DND-41 (cell line): ENCODE measurements around the gene ZNF366.

Source experiments
- ATAC-seq: fragments of 200-7000 bp; cut with Tn5 transposase; 3 replicates; pipeline ENCODE4 v1.9.1; 2021; ENCODE audit warnings: low read depth; ENCODE audit not compliant: insufficient read depth
- DNase-seq: peaks from one replicate; pipeline ENCODE4 v3.0.0-alpha.2; 2020
- H2AFZ ChIP-seq: 2 replicates; pipeline ENCODE4 v1.6.0; 2012; ENCODE audit warnings: low read depth, low read length
- H3K27ac ChIP-seq: 2 replicates; pipeline ENCODE4 v1.5.1; 2012; ENCODE audit warnings: low read length, inconsistent platforms
- H3K27me3 ChIP-seq: fragments of 200-600 bp; sonication (generic); 2 replicates; pipeline ENCODE4 v1.6.0; 2012; ENCODE audit warnings: low read length, mild to moderate bottlenecking, inconsistent platforms; ENCODE audit not compliant: insufficient read depth, poor library complexity
- H3K36me3 ChIP-seq: 2 replicates; pipeline ENCODE4 v1.5.1; 2012; ENCODE audit warnings: low read length, inconsistent platforms; ENCODE audit not compliant: insufficient read depth
- H3K4me1 ChIP-seq: 2 replicates; pipeline ENCODE4 v1.5.1; 2012; ENCODE audit warnings: mild to moderate bottlenecking, low read length; ENCODE audit not compliant: insufficient read depth
- H3K4me2 ChIP-seq: 2 replicates; pipeline ENCODE4 v1.6.0; 2012; ENCODE audit warnings: mild to moderate bottlenecking, moderate library complexity, low read length, inconsistent platforms; ENCODE audit not compliant: insufficient read depth
- H3K4me3 ChIP-seq, 2 experiments: fragments of 200-600 bp in 1 of 2; shearing (Covaris generic) in 1 of 2; 2 replicates each; pipeline ENCODE4 v1.5.1; 2012 to 2016; ENCODE audit warnings: inconsistent platforms in 2 of 2, low read length in 2 of 2, mild to moderate bottlenecking in 2 of 2, low read depth in 1 of 2, moderate library complexity in 1 of 2
- H3K79me2 ChIP-seq: 2 replicates; pipeline ENCODE4 v1.6.0; 2012; ENCODE audit warnings: low read length, inconsistent platforms; ENCODE audit not compliant: insufficient read depth
- H3K9ac ChIP-seq: 2 replicates; pipeline ENCODE4 v1.6.0; 2012; ENCODE audit warnings: low read depth, mild to moderate bottlenecking, inconsistent platforms, low read length, moderate library complexity
- H3K9me3 ChIP-seq: 2 replicates; pipeline ENCODE4 v1.5.1; 2012; ENCODE audit warnings: low read length, moderate library complexity, mild to moderate bottlenecking, inconsistent platforms; ENCODE audit not compliant: insufficient read depth, severe bottlenecking
- H4K20me1 ChIP-seq: 2 replicates; pipeline ENCODE4 v1.6.0; 2012; ENCODE audit warnings: low read length; ENCODE audit not compliant: insufficient read depth
- EZH2 ChIP-seq: IDR thresholded peaks from 3 replicates; pipeline ENCODE4 v1.6.1; 2012; ENCODE audit warnings: borderline replicate concordance, low read depth, mild to moderate bottlenecking, moderate library complexity, low read length, inconsistent platforms; ENCODE audit not compliant: severe bottlenecking
- TF ChIP-seq, protein P1 (sequence below): IDR thresholded peaks from 2 replicates; pipeline ENCODE4 v1.5.1; 2012; ENCODE audit warnings: borderline replicate concordance, low read length, moderate library complexity, mild to moderate bottlenecking; ENCODE audit not compliant: poor library complexity, severe bottlenecking; ENCODE audit errors: extremely low read depth

ZNF366 gene

DNA sequence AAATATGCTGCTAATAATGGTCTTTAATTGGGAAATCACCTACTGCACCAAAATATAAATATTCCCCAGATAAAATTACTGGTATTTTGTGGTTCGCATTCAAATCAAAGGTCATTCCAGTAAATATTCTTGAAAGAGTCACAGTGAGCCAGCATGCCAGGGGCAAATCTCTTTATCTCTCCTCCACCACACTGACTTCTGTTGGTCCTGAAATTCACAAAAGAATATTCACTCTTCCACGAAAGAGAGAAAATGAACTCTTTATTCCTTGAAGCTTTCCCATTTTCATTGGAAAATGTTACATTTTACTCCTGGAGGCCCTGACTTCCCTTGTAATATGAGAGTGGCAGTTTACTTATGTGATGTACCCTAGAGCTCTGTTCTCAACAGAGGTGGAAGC lies 39.7 kb downstream of the ZNF366 start:
- Histone ChIP-seq H3K9ac (no peak overlapping the region), H3K27me3 (peaks cover 15% of the 10 kb centered on the region), H3K79me2 (no peaks in the 10 kb centered on the region), H3K9me3 (no peaks in the 10 kb centered on the region), H3K4me2 (no peak overlapping the region), H2AFZ (no peak overlapping the region), H3K27ac (no peak overlapping the region), H3K4me3 (no peak overlapping the region), H4K20me1 (no peaks in the 10 kb centered on the region), H3K4me1 (no peaks in the 10 kb centered on the region), H3K36me3 (no peaks in the 10 kb centered on the region)
- DNase-seq (no peak), ATAC-seq (no peak)
- no peak for TF ChIP-seq EZH2

DNA sequence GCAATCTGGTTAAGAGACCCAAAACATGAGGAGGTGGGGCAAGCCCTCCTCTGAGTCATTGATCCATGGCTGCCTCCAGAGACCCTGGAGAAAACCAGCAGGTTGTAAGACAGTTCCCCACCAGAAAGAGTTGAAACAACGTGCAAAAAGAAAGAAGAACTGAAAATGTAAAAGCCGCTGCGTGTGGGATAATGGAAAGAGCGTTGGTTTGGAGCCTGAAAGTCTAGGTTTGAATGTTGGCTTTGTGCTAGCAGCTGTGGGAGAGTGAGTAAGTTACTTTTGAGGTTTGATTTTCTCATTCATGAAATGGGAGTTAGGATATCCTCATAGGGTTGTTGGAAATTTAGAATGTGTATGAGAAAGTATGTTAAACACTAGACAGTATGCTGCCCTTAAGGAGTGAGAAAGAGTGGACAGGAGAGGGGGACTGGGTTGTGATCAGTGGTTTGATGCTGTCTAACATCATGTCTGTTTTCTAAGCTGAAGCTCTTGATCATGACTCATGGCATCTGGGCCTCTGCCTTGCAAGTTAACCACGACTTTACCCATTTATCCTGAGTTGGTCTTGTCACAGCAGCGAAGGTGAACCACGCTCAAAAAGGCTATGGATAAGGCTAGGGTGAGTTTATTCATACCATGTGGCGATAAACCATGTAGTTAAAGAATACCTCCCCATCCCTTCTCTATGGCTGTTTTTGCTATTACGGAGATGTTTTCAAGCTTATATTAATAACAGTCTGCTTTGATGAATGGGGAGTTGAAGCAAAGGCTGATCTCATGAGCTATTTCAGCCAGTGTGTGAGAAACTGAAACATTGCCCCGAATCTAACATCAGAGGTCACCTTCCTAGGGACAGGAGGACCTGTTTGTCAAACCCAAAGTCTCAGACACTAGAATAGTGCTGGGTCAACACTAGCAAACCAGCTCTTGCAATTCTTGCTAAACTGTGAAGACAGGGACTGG lies 41.3 kb downstream of the ZNF366 start:
- TF ChIP-seq EZH2: no peak
- TF ChIP-seq, protein P1, sequence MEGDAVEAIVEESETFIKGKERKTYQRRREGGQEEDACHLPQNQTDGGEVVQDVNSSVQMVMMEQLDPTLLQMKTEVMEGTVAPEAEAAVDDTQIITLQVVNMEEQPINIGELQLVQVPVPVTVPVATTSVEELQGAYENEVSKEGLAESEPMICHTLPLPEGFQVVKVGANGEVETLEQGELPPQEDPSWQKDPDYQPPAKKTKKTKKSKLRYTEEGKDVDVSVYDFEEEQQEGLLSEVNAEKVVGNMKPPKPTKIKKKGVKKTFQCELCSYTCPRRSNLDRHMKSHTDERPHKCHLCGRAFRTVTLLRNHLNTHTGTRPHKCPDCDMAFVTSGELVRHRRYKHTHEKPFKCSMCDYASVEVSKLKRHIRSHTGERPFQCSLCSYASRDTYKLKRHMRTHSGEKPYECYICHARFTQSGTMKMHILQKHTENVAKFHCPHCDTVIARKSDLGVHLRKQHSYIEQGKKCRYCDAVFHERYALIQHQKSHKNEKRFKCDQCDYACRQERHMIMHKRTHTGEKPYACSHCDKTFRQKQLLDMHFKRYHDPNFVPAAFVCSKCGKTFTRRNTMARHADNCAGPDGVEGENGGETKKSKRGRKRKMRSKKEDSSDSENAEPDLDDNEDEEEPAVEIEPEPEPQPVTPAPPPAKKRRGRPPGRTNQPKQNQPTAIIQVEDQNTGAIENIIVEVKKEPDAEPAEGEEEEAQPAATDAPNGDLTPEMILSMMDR: no peak
- DNase-seq: no peak
- Histone ChIP-seq H3K4me2 (no peak overlapping the region), H3K4me3 (no peak overlapping the region), H2AFZ (no peak overlapping the region), H3K79me2 (no peaks in the 10 kb centered on the region), H3K9me3 (no peaks in the 10 kb centered on the region), H3K36me3 (no peaks in the 10 kb centered on the region), H3K4me1 (no peaks in the 10 kb centered on the region), H4K20me1 (no peaks in the 10 kb centered on the region), H3K27me3 (peaks cover 14% of the 10 kb centered on the region), H3K27ac (no peak overlapping the region), H3K9ac (no peak overlapping the region)
- no peak for ATAC-seq

DNA sequence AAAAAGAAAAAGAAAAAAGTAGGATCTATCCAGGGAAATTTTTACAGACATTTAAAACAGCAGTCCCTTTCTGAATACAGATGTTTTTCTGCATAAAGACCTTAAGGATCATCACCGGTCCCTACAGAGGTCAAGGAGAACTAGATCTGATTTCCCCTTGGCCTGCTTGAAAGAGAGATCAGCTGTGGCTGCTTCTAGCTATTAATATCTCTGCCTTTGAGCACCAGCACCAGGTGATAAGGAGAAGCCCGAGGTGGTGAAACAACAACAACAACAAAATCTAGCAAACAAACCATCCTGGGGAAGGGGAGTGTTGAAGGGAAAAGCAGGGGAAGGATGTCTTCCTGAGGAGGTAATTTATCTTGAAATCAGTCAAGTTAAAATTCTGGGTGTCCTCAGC lies 42.1 kb downstream of the ZNF366 start:
- no peaks in the 10 kb centered on the region for H4K20me1 ChIP-seq
- TF ChIP-seq EZH2: no peak
- TF ChIP-seq, protein P1: no peak
- no peak overlapping the region for H3K9ac ChIP-seq
- H2AFZ ChIP-seq: no peak overlapping the region
- DNase-seq: no peak
- H3K27ac ChIP-seq: no peak overlapping the region
- no peaks in the 10 kb centered on the region for H3K79me2 ChIP-seq
- no peaks in the 10 kb centered on the region for H3K36me3 ChIP-seq
- no peak overlapping the region for H3K4me2 ChIP-seq
- H3K27me3 ChIP-seq: peaks cover 9% of the 10 kb centered on the region
- ATAC-seq: no peak
- H3K9me3 ChIP-seq: no peaks in the 10 kb centered on the region
- H3K4me3 ChIP-seq: no peak overlapping the region
- H3K4me1 ChIP-seq: no peaks in the 10 kb centered on the region

DNA sequence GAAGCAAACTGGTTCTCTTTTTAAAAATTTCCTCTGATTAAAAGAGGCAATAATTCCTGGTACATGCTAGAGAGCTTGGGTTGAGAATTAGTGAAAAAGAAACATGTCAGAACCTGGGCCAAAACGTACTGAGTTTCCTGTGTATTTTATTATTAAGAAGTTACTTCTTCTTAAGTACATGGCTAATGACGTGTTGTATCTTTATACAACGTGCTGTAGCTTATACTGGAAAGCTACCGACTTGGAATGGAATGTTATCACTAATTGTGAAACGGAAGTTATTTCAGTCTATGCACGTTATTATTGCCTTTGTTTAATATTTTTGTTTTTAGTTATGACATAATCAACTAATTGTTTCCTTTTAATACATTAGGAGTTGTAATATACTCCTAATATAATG lies 43.1 kb downstream of the ZNF366 start:
- Histone ChIP-seq H3K4me3 (no peak overlapping the region), H3K79me2 (no peaks in the 10 kb centered on the region), H3K4me1 (no peaks in the 10 kb centered on the region), H3K9me3 (no peaks in the 10 kb centered on the region), H3K27me3 (no peaks in the 10 kb centered on the region), H3K27ac (no peak overlapping the region), H3K9ac (no peak overlapping the region), H2AFZ (no peak overlapping the region), H3K4me2 (no peak overlapping the region), H3K36me3 (no peaks in the 10 kb centered on the region), H4K20me1 (no peaks in the 10 kb centered on the region)
- TF ChIP-seq, protein P1: no peak
- TF ChIP-seq EZH2: no peak
- DNase-seq (no peak), ATAC-seq (no peak)
